Mesenteric fat pad (tissue), 1 donor: ENCODE measurements around the gene SERPIND1. TPM values are rescaled to one million over a fixed set of nuclear protein-coding genes. Genes with fewer than 3 reads are reported as not detected.
"Not testable (repeated sequence)": the region's sequence is repeated elsewhere in the genome, so short reads cannot be mapped to it uniquely, and the experiment has no call there.

ENCODE experiments used
- DNase-seq: peaks from one replicate; pipeline ENCODE4 v3.0.0-alpha.2; 2020; ENCODE audit warnings: low spot score
- total RNA-seq: library from RNA; stranded (reverse); fragmentation: NEBNext Ultra II Directional; extraction: Animal tissue kit (Norgen Biotek cat#: 25700); gene quantifications from one replicate; pipeline ENCODE4 v1.2.1, GENCODE V29; 2021
- donor health status: DM: yes; HTN: yes; CAD: no.

SERPIND1 gene
- total RNA-seq, 1 donor from 2014 or later, result 0.35 TPM

DNA sequence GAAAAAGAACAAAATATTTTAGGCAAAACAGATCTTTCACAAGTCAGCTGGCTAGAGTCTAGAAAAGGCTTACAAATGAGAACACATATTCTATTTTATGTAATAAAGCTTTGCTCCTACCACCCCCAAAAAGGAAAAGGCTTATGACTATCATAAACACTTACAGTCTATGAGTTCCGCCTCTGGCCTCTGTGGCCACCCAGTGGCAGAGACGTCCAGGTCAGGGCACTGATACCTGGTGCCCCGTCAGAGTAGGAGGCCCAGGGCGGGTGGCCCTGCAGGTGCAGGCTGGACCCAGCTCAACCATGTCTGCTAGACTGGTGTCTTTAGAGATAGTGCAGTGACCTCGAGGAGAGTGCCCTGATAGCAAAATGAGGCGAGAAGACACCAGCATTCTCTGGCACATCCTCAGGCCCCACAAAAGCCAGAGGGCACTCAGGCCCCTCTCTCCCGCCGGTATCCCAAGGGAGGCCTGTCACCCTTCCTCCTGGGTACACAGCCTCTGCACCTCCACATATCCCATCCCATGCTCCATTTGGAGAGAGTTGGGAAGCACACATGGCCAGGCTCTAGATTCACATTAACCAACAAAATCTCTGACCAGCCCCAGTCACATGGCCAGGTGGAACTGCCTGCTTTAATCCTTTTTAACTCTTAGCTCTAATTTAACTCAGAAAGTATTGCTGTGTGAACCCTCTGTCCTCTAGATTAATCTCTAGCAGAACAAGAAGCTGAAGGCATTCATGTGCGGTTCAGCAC is 27.3 kb upstream of the SERPIND1 start:
- DNase-seq, result no peak

DNA sequence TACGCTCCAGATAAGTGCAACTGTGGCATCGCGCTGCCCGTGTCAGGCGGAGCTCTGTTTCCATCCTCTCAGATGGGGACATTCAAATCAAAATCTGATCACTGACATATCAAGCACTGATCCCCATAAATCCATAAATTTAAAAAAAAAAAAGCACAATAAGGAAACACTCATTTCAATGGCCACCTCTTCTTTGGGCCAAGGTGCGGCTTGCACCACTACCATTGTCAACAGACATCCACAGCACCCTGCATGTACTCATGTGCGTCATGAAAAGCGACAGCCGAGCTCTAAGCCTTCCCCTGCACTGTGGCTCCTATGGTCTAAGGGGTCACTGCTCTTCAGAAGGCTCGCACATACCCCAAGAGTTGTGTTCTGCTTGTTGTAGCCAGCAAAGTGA is 26.7 kb upstream of the SERPIND1 start:
- DNase-seq, result no peak

DNA sequence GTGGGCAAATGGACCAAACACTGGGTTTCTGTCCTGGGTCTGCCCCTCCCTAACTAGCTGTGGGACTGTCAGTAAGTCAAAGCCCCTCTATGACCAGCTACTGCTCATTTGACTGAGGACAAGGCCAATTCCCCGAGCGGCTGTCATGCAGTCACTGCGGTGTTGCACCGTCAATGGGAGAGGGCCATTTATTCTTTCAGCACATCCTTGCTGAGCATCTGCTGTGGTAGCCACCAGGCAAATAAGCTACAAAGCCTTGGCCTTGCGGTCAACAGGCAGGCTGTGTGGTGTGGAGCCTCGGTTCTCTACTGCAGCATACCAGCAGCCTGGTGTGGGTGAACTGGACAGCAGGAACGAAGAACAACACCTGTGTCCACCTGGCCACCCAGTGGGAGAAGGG is 25.8 kb upstream of the SERPIND1 start:
- DNase-seq, result no peak

DNA sequence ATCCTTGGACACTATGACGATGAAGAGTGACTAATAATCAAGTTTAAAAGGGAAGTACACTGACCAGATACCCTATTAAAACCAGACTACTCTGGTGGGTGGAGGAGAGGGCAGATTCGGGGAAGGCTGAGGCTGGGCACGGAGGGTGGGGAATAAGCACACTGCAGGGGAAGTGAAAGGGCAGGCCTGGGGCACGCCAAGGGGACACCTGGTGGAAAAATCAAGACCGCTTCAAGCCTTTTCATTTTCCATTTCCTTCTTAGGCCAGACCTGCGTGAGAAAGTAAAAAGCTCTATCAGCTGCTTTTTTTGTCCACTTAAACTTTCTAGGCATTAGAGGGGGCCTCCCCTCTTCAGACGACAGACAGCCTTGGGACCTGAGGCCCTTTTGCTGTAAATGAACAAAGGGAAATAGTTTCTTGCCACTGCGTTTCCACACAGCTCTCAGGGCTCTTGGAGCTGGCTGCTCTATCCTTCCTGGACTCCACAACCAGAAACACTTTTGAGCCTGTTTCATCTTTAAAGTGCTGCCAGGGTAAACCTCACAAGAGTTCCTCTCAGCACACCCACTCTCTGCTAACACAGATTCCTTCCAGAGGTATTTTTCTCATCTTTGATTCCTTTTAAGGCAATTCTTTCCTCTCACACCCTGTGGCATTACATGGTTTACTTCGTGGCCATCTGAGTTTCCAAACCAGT is 25.0 kb upstream of the SERPIND1 start:
- DNase-seq, result no peak

DNA sequence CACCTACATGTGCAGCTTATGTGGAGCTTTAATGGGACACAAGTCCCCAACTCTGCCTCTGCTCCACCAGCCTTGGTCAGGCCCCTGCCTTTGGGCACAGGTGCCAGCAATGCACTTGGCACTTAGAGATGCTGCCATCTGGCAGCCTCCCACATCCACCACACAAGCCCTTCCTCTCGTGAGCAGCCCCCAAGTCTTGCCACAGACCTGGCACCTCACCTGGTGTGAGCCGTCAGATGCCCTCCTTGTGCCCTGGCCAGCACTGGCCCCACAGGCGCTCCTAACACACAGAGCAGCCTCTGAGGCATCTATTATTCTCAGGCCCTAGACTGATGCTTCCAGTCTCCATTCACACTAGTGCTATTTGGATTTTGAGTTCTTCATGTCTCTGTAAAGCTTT is 24.5 kb upstream of the SERPIND1 start:
- DNase-seq, result no peak

DNA sequence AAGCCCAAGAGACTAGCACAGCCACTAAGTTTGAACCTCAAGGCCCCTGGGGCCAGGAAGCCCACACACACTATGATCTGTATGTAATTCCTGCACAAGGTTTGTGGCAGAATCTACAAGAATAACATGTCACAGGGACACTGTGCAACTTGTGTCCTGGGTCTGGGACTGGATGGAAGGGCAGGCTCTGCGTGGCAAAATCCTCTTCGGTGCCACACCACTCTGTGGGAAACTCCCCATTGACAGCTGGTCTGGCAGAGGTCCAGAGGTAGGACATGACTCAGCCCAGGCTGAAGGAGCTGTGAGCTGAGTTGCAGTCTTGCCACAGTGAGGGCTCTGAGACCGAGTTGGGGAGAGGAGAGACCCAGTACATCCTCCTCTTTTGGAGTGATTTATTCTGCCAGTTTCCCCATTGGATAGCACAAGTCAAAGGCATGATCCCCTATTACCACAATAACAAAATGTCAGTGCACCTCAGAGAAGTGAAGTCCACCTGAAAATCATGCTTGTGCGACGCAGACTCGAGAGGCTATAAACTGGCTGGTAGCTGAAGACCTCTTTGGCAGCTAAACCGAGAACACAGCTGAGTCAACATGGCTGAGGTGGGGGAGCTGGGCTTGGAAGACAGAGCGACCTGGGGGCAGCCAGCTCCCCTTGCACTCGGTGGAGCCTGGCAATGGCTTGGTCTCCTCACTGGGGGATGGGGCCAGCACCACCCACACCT is 23.3 kb upstream of the SERPIND1 start:
- DNase-seq, result no peak

DNA sequence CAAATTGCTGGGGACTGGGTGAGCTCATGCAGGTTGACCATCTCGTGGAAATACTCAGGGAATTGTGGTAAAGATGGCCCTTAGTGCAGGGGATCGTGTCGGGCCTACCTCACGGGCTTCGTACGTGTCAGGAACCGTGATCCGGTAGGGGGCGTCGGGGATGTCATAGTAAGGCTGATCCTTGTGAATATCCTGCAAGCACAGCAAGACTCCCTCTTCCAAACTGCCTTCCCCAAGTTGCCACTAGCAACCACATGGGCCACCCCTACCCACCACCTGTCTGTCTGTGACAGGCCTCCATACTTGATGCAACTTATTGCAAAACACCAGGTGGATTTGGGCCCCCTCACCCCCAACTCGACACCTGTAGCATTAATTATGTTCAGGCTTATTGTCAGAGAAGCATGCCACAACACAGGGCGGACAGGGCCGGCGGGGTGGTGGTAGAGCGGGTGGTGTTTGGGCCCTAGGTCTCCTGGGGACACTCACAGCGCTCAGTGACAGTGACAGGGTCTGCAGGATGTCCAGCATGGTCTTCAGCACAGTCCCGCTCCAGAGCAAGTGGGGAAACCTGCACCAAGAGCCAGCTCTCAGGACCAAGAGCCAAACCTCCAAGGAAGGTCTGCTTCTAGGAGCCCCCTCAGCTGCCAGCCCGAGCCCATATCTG is 22.6 kb upstream of the SERPIND1 start:
- DNase-seq, result no peak

DNA sequence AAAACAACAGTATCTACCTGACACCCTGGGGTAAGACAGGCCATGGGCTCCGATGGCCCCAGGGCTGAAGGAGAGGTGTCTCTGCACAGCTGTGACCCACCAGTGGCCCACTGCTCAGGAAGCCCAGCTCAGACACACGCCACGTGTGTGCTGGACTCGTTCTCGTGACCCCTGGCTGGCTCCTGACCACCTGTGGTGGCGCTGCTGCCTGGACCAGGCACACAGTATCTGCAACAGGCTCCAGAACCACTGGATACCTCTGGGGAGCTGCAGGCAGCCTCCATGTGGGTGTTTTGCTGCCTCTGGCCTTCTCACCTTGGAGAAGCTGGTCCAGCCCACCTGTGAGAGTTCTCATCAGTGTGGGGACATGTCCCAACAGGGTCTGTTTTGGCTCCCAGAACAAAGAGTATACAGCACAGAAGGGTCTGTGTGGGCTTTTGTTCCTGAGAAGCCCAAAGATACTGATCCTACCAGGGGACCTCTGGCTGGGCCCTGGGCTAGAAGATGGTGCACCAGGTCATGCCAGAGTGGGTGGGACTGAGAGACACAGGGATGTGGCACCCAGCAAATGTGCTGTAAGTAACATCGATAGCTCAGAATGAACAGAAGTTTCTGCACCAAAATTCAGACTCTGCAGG is 21.7 kb upstream of the SERPIND1 start:
- no peak for DNase-seq

DNA sequence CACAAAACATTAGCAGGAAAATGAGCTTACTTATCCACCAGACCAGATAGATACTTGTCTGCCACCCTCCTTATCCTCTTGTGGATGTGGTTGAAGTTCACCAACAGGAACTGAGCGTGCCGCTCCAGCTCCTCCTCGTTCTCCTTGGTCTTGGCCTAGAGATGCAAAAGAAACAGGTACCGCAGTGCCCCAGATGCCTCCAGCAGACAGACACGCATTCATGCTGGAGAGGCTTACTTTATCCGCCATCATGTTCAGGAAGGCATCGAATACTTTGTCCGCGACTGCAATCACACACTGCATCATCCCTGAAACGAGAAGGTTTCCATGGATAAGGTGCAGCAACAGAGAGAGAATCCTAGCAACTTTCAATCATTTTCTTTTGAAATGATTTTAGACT is 21.0 kb upstream of the SERPIND1 start:
- no peak for DNase-seq

DNA sequence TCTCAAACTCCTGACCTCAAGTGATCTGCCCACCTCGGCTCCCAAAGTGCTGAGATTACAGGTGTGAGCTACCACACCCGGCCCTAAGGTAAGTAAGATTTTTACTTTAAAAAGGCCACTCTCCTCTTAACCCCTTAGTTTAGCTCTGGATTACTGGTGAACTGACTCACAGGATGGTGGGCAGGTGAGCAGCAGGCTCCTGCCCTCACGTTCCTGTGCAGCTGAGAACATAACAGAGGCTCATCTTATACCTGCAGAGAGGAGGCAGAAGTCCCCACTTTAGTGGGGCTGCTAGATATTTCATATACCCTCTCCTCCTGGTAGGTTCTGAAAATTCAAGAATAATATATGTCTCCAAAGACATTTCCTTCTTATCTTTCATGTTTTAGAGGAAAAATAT is 17.1 kb upstream of the SERPIND1 start:
- DNase-seq, result no peak

DNA sequence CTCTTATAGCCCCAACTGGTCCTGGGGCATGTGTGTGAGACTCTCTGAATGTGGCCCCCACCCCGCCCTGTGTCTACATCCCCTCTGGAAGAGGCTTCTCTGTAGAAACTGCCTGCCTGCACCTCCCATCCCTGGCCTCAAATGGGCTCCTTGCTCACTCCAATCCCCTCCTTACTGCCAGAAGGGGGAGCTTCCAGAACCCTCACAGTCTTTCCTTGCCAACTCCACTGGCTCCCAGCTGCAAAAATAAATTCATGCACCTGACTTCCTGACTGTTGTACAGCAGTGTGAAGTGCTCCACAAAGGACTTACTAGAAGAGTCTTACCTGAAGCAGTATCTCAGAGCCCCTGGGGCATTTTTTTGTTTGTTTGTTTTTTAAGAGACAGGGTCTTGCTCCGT is 15.2 kb upstream of the SERPIND1 start:
- no peak for DNase-seq

DNA sequence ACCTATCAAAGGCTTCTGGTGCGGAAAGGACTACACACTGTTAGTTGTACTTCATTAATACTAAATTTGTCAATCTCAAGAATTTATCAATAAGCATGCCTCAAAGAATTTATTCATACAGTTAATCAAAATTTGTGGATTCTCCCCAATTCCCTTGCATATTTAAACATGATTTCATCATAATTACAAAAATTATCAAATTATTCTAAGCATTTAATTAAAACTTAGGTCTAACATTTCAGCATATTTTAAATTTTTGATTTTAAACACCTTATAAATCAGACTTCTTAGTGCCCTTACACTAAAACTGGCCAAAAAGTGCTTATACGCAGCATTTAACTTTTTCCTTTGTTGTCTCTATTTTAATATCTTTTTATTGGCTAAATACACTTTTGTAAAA is 13.8 kb upstream of the SERPIND1 start:
- no peak for DNase-seq

DNA sequence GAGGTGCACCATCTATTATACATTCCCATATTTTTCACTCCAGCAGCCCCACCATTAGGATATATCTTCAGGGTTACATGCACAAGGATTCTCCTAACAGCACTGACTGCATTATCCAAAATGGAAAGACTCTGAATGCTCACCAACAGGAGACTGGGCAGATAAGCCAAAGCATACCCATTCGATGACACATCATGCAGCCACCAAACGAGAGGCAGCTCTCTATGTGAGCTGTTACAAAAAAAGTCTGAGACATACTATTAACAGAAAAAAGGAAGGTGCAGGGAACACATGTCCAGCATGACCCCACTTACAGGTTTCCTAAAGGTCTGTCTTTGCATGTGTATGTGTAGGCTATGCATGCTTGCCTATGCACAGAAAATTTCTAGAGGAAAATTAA is 12.4 kb upstream of the SERPIND1 start:
- DNase-seq, result no peak

DNA sequence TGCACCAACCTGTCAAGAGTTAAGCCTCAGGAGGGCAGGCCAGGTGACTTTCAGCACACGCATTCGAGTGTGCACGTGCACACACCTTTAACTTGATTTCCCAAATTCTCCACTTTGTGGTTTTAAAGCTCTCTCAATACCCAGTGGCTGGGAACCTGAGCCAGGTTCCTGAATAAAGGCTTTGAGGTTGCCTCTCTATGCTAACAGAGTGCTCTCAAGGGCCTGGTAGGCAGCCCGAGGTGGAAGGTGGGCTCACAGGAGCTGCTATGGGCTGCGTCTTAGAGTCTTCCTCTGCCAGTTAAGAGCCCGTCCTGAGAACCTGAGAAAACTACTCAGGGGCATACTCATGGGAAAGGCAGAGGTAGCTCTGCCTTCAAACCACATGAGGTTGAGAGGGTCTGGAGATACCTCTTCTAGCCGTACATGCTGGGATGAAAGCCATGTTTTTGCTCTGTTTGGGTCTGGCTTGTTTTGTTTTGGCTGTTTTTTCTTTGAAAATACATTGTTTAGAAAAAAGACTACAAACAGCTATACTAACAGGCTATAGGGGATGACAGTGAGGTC is 11.6 kb upstream of the SERPIND1 start:
- no peak for DNase-seq

DNA sequence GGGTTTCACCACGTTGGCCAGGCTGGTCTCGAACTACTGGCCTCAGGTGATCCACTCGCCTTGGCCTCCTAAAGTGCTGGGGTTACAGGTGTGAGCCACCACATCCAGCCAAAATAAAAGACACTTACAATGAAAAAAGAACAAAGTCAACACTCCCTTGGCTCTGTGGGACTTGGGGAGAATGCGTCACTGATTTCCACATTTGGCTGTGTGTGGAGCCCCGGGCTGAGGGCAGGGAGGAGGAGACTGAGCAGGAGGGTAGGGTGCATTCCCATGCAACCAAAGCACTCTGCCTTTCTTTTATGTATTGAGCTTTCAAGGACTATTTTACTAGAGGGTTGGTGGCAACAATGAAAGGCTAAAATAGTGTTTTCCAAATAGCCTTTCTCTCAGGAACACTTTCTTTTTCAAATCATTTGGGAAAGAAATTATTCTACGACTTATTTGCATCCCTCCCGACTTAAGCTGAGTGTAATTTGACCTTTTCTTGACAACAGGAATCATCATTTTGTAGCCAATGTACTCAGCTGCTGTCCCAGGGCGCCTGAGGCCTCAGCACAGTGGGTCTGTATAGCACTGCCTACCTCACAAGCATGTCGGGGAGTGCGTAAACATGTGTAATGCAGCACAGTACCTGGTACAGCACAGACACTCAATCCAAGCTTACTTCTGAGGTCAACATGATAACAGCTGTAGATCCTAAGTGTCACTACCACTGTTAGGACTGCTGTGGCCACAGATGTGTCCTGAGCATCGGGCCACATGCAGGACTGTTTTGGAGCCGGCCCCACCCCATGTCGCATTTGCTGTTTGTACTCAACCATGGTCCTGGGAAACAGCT is 10.1 kb upstream of the SERPIND1 start:
- no peak for DNase-seq

DNA sequence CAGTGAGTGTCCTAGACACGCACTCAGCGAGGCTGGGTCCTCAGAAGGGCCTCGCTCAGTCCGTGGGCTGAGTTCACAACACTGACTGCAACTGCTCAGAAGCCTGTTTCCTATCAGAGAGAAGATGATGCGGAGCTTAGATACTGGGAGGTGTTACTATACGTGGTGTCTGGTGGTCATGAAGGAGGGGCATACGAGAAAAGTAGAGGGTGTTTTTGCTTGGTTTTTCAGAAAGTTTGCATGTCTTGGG is 9.5 kb upstream of the SERPIND1 start:
- DNase-seq, result no peak

DNA sequence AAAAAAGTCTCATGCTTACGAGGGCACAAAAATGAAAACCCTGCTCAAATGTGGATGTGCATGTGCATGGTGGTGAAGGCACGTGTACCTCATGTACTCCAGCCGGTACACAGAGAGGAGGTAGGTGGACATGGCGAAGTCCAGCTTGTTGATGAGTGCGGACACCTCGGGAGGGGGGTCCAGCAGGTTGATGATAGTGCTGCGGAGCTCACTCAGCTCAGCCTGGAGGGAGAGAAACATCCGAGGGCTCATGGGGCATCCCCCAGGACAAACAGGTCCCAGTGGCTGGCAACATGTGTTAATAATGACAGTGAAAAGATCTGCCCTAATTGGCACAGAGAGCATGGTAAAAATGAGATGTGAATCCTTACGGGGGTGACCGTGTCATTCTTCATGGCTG is 9.2 kb upstream of the SERPIND1 start:
- DNase-seq, result no peak

DNA sequence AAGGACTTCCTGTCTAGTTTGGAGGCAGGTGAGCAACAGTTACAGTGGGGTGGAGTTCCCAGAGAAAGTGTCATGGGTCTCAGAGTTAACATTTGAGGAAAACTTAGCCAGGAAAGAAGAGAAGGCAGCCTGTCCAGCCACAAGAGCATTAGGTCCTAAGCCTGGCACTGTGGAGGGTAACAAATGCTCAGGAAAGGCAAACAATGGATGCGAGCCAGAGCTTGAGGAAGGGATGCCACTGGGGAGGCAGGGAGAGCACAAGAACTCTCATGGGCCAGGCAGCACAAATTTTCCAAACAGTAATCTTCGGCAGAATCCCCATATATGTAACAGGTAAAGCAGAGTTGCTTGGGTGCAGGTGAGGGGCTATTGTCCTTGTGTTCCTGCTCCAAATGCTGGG is 8.0 kb upstream of the SERPIND1 start:
- no peak for DNase-seq

DNA sequence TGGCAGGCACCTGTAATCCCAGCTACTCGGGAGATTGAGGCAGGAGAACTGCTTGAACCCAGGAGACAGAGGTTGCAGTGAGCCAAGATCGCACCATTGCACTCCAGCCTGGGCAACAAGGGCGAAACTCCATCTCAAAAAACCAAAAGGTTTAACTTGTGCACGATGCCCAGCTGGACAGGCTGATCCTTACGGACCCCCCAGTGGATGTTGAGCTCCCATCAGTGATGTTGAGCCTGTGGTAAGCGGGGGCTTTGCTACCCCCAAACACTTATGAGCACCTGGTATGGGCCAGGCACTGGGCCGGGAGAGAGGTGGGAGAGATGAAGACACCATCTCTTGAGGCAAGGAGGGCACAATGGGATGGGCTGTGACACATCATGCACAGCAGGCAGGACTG is 7.4 kb upstream of the SERPIND1 start:
- no peak for DNase-seq

DNA sequence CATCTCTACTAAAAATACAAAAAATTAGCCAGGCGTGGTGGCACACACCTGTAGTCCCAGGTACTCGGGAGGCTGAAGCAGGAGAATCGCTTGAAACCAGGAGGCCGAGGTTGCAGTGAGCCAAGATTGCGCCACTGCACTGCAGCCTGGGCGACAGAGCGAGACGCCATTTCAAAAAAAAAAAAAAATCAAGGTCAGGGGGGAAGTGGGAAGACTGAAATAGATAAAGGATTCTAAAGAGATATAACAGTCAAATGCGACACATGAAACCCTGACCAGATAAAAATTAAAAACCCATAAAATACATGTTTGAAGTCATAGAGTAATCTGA is 4.5 kb upstream of the SERPIND1 start:
- not testable (repeated sequence) for DNase-seq
